GM12892 (cell line): ENCODE results near the gene TESK2.

Experiments
- POLR2A ChIP-seq: IDR thresholded peaks from 2 replicates; pipeline ENCODE4 v1.6.1; 2011; ENCODE audit warnings: low read depth, low read length, control low read depth
- POLR2AphosphoS5 ChIP-seq: IDR thresholded peaks from 2 replicates; pipeline ENCODE4 v1.6.1; 2011; ENCODE audit warnings: low read depth, low read length, control low read depth
- TAF1 ChIP-seq: IDR thresholded peaks from 2 replicates; pipeline ENCODE4 v1.6.1; 2011; ENCODE audit warnings: low read depth, mild to moderate bottlenecking, control low read depth, low read length, borderline replicate concordance

GRCh38 chr1:45526135-45526644, 35.2 kb upstream of the TESK2 start:
- no peak for TF ChIP-seq POLR2AphosphoS5
- TF ChIP-seq POLR2A: no peak
- no peak for TF ChIP-seq TAF1
